CD1c-positive myeloid dendritic cell (primary cell): ENCODE results near the gene CREB1.

ENCODE experiments used
- DNase-seq: peaks from one replicate; pipeline ENCODE4 v3.0.0-alpha.2; 2016; ENCODE audit errors: extremely low spot score

Gene CREB1

GRCh38 chr2:207503234-207503633, 26.5 kb upstream of the CREB1 start:
- DNase-seq, result peak; percentile 80

- peak; percentile 55 for DNase-seq
These were observed 25.1 kb upstream of the CREB1 start for GRCh38 chr2:207504513-207505170.

- DNase-seq, result peak; percentile 37
These were observed 24.6 kb upstream of the CREB1 start for GRCh38 chr2:207505171-207505570.

- DNase-seq, result peak; percentile 85
These were observed 24.0 kb upstream of the CREB1 start for GRCh38 chr2:207505728-207506127.

- DNase-seq, result no peak
These were observed 23.3 kb upstream of the CREB1 start for GRCh38 chr2:207506426-207506825.

- DNase-seq, result no peak
These were observed 19.6 kb upstream of the CREB1 start for GRCh38 chr2:207510148-207510547.

- DNase-seq, result no peak
These were observed 17.9 kb upstream of the CREB1 start for GRCh38 chr2:207511851-207512250.

GRCh38 chr2:207512356-207512755, 17.4 kb upstream of the CREB1 start:
- no peak for DNase-seq

- peak; percentile 62 for DNase-seq
These were observed 16.1 kb upstream of the CREB1 start for GRCh38 chr2:207513551-207514257.

GRCh38 chr2:207514451-207514850, 15.3 kb upstream of the CREB1 start:
- no peak for DNase-seq

- DNase-seq, result no peak
These were observed 14.1 kb upstream of the CREB1 start for GRCh38 chr2:207515671-207516070.

- no peak for DNase-seq
These were observed 13.6 kb upstream of the CREB1 start for GRCh38 chr2:207516206-207516605.

- no peak for DNase-seq
These were observed 6.8 kb upstream of the CREB1 start for GRCh38 chr2:207523005-207523404.

GRCh38 chr2:207525296-207525695, 4.5 kb upstream of the CREB1 start:
- peak; percentile 42 for DNase-seq

- DNase-seq, result peak; percentile 54
These were observed 807 bp upstream of the CREB1 start for GRCh38 chr2:207528980-207529329.

GRCh38 chr2:207530160-207531031, 634 bp downstream of the CREB1 start:
- peak; percentile 76 for DNase-seq

GRCh38 chr2:207531032-207531952, 1.5 kb downstream of the CREB1 start:
- DNase-seq, result peak; percentile 65

GRCh38 chr2:207532676-207533075, 2.9 kb downstream of the CREB1 start:
- no peak for DNase-seq

- DNase-seq, result no peak
These were observed 3.8 kb downstream of the CREB1 start for GRCh38 chr2:207533461-207534008.

GRCh38 chr2:207534417-207534816, 4.7 kb downstream of the CREB1 start:
- no peak for DNase-seq

GRCh38 chr2:207539470-207539869, 9.7 kb downstream of the CREB1 start:
- DNase-seq, result no peak
